ENCODE results near the gene BRMS1.
A peak's percentile ranks its signal among the peaks of the same experiment; 100 is the strongest.
"Not testable (repeated sequence)": the region's sequence is repeated elsewhere in the genome, so short reads cannot be mapped to it uniquely, and the experiment has no call there.

The BRMS1 gene

DNA sequence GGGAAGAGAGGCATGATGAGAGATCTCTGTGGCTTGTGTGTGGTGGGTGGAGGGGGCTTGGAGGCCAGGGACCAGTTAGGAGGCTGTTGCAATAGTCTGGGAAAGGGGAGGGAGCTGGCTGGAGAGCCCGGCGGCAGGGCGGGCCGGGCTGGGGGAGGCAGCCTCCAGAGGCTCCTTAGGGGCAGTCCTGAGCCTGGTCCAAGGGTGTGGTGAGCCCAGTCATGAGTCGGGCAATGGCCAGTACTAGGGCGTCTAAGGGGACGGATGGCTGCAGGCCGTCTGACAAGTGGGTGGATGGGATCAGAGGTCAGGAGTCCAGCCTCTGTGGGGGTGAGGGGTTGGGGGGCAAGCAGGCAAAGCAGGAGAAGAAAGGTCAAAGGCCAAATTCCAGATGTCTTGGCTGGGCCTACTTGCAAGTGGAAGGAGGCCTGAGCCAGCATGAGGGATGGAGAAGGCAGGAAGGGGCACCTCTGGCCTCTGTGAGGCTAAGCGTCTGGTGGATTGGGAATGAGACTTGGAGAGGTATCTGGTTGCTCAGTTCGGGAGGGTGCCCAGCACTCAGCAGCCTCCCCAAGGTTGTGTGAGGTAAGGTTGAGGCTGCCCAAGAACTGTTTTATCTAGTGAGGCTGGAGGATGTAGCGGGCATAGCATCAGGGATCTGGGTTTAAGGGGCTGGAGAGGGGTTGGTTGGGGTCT, 22.0 kb downstream of the BRMS1 start:
- no peak for DNase-seq (ENCODE audit: low spot score)

DNA sequence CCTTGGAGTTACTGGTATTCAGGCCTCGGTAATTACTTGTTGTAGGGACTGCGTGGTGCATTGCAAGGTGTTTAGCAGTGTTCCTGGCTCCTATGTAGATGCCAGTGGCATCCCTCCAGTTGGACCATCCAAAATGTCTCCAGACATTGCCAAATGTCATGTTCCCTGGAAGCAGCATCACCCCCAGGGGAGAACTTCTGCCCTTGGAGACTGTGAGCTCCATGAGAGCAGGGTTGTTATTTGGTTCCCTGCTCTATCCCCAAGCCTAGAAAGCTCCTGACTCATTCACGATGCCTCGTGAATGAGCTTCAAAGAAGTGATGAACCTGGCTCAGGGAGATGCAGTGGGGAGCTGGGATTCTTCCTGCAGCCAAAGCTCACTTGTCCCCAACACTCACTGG, 23.3 kb downstream of the BRMS1 start:
- no peak for DNase-seq (ENCODE audit: low spot score)

DNA sequence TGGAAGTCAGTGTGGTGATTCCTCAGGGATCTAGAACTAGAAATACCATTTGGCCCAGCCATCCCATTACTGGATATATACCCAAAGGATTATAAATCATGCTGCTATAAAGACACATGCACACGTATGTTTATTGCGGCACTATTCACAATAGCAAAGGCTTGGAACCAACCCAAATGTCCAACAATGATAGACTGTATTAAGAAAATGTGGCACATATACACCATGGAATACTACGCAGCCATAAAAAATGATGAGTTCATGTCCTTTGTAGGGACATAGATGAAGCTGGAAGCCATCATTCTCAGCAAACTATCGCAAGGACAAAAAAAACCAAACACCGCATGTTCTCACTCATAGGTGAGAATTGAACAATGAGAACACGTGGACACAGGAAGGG, 24.2 kb downstream of the BRMS1 start:
- DNase-seq (ENCODE audit: low spot score): not testable (repeated sequence)

DNA sequence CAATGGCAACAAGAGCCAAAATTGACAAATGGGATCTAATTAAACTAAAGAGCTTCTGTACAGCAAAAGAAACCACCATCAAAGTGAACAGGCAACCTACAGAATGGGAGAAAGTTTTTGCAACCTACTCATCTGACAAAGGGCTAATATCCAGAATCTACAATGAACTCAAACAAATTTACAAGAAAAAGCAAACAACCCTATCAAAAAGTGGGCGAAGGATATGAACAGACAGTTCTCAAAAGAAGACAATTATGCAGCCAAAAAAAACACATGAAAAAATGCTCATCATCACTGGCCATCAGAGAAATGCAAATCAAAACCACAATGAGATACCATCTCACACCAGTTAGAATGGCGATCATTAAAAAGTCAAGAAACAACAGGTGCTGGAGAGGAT, 24.6 kb downstream of the BRMS1 start:
- not testable (repeated sequence) for DNase-seq (ENCODE audit: low spot score)

DNA sequence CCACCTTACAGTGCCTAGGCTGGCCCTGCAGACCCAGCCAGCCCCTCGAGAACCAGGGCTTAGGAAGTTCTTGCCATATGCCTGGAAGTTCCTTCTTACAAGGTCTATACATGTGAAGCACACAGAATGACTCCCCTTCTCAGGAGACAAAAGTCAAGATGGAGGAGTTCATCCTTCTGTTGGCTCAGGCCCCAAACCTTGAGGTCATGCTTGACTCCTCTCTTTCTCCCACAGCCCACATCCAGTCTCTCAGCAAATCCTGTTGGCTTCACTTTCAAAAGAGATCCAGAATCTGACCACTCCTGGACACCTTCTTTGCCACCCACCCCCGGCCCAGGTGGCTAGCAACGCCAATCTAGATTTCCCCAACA, 26.3 kb downstream of the BRMS1 start:
- DNase-seq (ENCODE audit: low spot score): no peak

DNA sequence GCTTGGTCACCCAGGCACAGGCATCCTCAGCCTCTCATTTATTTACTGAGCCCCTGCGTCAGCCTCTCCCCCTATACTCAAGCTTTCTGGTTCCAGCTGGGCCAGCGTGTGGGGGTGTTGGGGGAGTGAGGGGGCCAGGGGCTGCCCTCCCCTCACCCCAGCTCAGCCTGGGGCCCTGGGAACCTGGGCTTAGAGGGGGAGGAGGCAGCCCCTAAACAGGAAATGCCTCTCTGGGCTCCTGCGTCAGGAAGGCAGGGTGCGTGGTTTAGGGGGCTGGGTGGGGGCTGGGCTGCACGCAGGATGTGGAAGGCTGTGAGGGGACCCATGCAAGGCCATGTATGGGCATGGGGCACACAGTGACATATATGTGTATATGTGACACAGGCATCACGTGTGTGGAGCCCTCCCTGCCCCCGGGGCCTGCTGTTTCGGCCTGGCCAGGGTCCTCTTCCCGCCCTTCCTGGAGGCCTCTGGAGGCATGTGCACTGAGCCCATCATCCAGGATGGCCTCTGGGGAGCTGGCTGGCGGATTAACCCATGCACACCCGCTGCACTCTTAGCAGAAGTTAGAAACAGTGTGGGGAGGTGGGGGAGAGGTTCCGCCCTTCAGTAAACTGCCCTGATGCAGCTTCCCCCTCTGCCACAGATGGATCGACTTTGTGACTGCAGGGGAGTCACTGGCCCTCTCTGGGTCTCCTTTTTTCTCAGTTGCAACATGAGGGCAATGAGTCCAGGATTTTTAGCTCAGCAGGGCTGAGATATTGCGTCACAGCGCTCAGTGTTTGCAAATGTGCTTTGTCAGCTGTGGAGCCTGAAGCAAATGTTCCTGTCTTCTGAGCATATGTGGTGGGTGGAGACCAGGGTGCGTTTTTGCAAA, 26.9 kb downstream of the BRMS1 start:
- DNase-seq (ENCODE audit: low spot score): peak; percentile 71

DNA sequence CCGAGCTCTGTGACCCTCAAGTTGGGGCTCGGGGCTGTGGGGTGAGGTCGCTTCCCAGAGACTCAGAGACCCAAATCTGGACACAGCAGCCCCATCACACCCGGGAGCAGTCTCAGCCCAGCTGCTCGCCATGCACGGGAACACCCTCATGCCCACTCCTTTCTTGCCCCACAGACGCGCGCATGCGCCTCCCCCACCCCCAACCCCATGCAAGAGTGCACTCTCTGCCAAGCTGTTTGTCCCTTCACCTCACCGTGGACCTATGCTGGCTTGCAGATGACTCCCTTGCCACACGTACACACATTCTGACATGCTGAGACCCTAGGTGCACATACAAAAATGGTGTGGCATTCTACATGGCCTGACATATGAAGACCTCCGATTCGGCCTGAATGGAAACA, 27.6 kb downstream of the BRMS1 start:
- DNase-seq (ENCODE audit: low spot score): peak; percentile 77

DNA sequence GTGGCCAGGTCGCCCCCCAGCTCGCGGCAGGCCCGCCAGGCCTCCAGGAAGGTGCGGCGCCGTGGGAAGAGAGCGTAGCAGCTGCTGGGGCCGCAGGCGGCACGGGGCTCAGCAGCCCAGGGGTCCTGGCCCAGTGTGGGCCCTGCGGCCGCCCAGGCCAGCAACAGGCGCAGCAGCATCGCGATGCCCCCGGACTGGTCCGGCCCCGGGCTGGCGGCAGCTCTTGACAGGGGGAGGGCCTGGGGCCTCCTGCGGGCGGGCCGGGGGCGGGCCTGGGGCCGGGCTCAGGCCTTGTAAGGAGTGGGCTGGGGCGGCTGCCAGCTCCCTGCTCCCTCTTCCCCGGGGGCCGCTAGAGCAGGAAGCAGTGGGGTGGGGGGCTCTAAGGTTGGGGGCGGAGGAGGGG, 28.1 kb downstream of the BRMS1 start, which contains the start of gene CD248:
TSS of gene CD248 (minus strand) at position 196 of the 403 bp plus-strand sequence. CDS start at position 179, 17 bp downstream.
- no peak for DNase-seq (ENCODE audit: low spot score)

DNA sequence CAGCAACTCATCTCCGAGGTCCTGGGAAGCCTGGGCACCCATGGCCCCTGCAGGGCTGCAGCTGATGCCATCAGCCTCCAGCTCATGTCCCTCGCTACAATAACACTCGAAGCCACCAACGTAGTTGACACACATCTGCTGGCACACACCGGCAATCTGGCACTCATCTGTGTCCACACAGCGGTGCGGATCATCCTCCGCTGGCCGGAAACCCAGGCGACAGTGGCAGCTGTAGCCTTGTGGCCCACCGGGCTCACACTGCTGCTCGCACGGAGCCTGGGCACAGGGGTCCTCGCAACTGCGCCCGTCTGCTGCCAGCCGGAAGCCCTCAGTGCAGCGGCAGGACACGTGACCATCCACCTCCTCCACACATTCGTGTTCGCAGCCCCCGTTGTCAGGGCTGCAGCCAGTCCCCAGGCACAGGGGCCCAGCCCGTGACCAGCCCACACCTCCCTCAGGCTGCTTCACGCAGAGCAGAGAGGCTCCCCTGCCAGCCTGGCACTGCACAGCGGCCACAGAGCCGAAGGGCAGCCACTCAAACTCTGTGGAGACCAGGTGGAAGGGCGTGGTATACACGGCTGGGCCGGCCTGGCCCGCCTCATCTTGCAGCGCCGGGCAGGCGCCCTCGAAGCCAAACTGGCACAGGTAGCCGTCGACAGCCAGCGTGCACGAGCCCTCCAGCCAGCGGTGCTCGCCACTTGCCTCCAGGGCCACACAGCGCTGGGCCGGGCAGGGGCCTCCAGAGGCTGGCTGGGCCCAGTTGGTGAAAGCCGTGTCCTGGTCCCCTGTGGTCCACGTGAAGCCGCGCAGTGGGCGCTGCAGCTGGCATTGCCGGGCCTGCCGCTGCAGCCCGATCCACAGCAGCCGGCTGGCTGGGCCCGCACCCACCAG, 28.7 kb downstream of the BRMS1 start:
- no peak for DNase-seq (ENCODE audit: low spot score)

DNA sequence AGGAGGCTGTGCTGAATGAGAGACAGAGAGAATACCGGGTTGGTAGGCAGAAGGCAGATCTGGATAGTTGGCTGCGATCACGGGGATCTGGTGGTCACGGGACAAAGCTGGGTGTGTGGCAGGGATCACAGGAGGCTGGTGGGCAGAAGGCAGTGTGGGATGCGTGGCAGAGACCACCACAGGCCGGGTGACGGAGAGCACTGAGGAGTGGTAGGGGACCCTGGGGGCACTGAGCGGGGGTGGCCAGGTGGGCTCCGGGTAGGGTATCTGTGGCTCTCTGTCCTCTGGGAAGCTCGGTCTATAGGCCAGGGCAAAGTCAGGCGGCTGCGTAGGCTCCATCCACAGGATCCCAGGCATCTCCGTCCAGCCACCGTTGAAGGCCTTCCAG, 29.4 kb downstream of the BRMS1 start:
- DNase-seq (ENCODE audit: low spot score): no peak

DNA sequence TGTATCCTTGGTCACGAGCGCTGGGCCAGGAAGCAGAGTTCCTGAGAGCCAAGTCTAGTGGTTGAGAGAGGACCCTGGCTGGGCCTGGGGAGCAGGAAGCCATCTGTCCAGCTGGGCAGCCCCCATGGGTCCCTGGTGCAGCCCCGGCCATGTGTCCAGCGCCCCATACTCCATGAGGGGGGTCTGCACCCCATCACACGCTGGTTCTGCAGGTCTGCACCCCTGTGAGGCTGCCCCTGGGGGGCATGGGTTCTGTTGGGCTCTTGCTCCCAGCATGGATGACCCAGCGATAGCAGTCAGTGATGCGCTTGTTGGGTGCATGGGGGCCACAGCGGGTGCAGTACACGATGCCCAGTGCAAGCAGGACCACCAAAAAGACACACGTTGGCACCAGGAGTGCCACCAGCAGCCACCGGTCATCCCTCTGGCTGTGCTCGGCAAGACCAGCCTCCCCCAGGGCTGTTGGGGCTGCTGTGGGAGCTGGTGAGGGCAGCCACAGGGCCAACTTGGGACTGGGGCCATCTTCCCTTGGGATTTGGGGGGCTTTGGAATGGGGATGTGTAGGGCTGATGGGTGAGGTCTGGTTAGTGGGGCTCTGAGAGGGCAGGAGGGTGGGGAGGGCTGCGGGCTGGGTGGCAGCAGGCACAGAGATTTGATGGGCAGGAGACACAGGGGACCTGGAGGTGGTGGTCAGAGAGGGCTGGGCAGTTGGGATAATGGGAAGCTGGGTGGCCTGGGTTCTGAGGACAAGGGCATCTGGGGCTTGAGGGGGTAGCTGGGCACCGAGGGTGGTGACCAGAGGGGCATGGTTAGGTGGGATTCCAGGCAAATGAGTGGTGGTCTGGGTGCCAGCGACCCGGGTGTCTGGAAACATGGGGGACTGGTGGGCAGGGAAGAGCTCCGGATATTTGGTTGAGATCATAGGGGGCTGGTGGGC, 30.1 kb downstream of the BRMS1 start:
- DNase-seq (ENCODE audit: low spot score): no peak

DNA sequence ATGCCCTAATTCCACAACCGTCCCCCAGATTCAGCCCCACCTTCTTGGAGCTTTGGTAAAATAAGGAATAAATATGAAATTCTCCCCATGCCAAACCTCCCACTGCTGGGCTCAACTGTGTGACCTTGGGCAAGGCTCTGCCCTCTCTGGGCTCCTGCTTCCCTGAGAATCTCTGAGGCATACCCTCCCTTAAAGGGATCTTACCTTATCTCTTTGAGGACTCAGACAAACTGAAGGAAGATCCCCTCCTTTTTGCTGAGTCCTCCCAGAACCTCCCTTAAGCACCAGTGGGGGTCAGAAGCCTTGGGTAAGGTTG, 30.8 kb downstream of the BRMS1 start:
- DNase-seq (ENCODE audit: low spot score): no peak

DNA sequence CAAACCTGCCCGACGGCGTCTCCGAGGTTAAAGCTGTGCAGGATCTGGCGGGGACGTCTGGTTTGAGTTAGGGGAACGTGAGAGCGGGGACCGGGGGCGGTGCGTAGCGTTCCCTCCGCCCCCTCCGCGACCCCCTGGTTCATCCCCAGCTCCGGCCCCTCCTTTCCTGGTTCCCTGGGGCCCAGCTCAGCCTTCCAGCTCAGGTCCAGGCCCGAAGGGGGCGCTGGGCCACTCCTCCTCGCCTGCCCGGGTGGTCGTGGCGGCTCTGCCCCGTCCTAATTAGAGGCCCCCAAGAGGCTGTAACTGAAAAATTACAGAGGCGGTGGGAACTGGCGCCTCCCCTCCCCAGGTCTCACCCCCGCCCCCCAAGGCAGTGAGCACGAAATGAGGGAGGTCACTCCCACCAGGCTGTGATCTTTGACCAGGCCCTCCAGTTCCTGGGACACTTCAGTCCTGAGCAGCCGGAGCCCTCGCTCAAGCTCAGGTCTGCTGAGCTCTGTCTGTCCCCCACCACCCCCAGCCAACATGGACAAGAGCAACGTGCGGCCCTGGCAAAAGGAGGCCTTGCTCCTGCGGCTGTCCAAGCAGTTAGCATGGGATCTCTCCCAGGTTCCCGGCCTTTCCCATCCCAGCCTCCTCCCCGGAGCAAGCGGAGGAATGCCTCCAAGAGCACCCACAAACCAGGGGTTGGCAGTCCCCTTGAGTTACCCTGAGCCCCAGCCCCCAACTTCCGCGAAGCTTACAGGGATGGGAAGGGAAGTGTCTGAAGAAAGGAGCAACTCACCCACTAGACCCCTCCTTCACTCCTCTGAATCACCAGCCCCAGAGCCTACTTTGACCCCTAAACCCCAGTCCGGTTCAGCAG, 31.4 kb downstream of the BRMS1 start:
- DNase-seq (ENCODE audit: low spot score): no peak

DNA sequence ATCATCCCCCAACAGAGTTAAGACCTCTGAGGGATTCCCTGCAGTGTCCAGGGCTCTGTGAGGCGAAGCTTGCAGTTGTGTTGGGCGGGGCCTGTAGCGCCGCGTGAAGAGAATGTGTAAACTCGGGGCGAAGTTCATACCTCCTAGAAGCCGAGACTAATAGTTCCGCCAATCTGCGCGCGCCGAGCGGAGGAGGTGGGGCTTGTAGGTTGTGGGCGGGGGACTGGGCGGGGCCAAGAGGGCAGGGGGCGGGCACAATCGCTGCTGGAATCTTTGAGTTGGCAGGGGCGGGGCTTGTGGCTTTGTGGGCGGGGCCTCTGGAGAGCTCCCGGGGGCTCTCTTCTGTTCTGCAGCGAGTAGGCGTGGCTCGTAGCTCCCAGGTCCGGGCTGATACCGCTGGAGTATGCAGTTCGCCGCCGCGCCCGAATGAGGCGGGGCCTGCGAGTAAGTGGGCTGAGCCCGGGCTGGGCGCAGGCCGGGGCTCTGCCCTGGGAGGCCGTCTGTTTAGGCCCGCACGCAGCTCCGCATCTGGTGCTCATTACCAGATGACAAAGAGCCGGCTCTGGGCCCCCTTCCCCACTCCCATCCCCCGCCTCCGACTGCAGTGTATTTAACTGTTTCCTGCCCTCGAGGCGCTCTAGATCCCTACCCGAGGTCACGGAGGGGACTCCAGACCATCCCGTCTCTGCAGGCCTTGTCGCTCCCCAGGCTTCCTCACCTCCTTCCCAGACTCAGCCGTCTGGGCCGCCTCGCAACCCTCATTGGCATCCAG, 32.2 kb downstream of the BRMS1 start:
- peak; percentile 97 for DNase-seq (ENCODE audit: low spot score)

DNA sequence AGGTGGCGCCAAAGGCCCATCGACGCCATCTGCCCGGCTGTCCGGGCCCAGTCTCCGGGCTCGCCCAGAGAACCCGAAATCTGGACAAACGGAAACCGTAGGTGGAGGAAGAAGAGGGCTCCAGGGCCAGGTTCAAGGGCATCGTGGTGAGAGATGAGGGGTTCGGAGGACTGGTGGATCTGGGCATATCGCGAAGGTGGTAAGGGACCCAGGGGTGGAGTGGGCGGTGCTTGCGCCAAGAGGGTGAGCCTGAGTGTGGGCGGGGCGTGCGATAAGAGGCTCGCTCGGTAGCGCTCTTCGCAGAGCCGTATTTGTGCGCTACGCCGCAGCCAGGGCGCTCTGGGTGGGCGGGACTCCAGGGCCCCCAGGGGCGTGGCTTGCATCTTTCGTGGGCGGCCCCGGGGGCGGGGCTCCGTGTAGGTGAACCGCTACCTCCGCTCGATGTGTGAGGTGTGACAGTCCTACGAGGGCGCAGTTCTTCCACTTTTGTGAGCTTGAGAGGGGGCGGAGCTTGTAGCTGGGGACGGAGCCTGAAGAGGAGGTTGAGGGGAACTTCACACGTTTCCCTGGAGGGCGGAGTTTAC, 32.8 kb downstream of the BRMS1 start:
- peak; percentile 92 for DNase-seq (ENCODE audit: low spot score)

DNA sequence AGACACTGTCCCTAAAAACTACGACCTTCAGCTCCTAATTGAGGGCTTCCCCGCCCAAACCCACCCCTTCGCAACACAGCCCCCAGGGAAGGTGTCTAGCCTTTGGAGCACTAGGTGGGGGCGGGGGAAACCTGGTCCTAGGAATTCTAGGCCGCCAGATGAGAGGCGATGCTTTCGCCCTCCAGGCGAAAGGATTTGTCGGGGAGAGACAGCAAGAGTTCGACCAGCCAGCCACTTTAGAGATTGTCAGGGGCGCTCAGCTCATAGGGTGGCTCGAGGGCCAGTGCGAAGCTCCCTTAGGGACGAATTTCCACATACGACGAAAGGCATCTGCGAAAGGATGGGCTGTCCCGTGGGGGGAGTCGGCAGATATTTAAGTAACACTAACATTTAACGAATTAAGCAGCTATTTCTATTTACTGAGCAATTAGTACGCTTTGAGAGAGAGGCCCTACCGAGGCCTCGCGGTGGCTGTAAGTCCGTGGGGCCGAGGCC, 33.4 kb downstream of the BRMS1 start:
- no peak for DNase-seq (ENCODE audit: low spot score)

DNA sequence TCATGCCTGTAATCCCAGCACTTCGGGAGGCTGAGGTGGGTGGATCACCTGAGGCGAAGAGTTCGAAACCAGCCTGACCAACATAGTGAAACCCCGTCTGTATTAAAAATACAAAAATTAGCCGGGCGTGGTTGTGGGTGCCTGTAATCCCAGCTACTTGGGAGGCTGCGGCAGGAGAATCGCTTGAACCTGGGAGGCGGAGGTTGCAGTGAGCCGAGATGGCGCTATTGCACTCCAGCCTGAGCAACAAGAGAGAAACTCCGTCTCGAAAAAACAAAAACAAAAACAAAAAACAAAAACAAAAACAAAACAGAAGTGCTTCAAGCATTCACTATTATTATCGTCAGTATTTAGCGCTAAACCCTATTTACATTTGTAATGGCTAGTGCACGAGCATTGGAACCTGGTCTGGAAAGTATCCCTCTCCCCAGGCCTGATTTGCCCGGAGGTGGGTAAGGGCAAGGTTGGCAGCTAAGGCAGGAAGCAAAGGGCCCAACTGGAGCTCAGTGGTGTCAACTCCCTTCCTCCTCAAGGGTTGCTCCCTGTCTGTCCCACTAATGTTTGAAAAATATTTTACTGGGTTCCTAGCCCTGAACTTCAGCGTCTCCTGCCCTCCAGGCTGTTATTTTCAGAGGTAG, 34.0 kb downstream of the BRMS1 start:
- not testable (repeated sequence) for DNase-seq (ENCODE audit: low spot score)

DNA sequence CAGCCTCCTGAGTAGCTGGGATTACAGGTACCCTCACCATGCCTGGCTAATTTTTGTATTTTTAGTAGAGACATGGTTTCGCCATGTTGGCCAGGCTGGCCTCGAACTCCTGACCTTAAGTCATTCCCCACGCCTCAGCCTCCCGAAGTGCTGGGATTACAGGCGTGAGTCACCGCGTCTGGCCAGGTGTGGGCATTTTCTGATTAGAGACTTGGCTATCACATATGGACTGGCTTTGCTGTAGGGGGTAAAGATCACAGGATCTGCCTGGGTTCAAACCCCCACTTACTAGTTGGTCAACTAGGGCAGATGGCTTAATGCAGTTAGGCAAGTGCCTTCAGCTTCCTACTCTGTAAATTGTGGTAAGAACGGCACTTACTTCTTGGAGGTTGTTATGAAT, 34.6 kb downstream of the BRMS1 start:
- DNase-seq (ENCODE audit: low spot score): no peak

DNA sequence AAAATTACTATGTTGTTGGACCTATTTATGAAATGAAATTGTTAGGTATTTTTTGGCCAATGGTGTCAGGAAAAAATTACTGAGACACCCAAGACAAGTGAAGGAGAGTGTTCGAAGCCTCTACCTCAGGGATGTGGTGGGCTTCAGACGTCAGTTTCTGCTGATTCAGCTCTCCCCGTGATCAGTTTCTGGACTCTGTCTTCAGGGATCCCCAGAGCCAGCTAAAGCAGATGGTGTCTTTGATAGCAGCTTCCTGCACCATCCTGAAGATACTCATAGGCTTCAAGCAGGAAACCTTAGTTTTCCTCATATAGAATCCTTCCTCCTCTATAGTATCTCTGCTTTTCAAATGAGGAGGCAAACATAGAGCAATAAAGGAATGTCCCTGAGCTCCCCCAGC, 35.4 kb downstream of the BRMS1 start:
- no peak for DNase-seq (ENCODE audit: low spot score)

Measured in germinal center (tissue), 1 donor.